Head of caudate nucleus (tissue), 42 donors: ENCODE data around the gene CDH13.
A peak's percentile ranks its signal among the peaks of the same experiment; 100 is the strongest.

ENCODE experiments used
- DNase-seq, 42 donors: peaks; one replicate each; pipeline versions ENCODE4 v3.0.0 to v3.0.0-alpha.2; 2020 to 2021; ENCODE audit warnings: mixed read lengths in 7 of 42
- intact Hi-C: fragments of 100-400 bp; cut with DNase I; formaldehyde crosslinking; loops from one replicate; pipeline ENCODE4 v1.15.0; 2022

The CDH13 gene

GRCh38 chr16:83552930-83553329 lies 926.2 kb downstream of the CDH13 start:
- intact Hi-C loops: no loop called here
- no peak for DNase-seq

DNA sequence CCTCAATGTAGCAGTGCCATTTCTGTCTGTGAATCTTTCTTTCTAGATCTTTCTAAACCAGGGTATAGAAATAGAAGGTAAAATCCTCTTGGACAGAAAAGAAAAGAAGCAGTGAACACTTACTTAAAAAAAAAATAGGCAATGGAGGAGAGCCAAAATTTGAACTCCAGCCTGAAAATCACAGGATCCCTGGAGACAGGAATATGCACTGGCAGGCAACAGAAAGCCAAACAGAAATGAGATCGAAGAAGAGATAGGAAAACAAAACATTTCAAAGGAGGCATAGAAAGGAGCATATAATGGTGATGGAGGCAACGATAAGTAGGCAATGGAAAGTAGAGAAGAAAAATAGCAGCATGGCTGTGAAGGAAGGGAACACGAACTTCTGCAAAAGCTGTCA lies 927.3 kb downstream of the CDH13 start:
- intact Hi-C loops: no loop called here
- no peak for DNase-seq

DNA sequence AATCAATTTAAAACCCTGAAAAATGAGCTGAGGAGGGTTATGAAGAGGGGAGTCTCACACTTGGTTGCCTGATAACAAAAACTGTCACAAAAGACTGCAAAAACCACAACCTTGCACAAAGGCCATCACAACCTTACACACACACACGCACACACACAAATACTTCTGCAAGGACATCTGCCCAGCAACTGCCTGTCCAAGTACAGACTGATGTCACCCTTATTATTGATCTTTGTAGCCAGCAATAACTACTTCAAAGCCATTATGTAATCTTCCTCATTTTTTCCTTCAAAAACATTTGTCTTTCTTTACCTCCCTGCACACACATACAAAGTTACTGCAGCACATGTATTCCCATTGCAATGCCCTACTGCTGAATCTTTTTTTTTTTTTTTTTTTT lies 927.8 kb downstream of the CDH13 start:
- intact Hi-C loops: no loop called here
- no peak for DNase-seq

GRCh38 chr16:83561876-83562275 lies 935.1 kb downstream of the CDH13 start:
- intact Hi-C loops: no loop called here
- no peak for DNase-seq

DNA sequence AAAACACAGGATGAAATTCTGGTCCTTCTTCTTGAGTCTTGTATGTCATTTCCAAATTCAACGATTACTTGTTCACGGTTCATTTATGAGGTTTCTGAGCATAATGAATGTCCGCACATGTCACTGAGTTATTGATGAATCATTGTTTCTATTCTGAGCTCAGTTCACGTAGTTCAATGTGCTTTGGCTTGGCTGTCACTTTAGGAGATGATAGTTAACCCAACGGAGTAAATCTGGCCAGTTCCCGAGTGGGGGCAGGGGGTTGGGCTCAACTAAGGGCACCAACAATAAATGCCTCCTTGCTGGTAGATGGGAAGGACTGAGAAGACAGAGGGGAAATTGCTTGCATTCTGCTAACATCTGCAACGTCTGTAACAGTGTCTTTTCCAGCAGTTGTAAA lies 941.6 kb downstream of the CDH13 start:
- intact Hi-C loops: no loop called here
- DNase-seq: no peak

DNA sequence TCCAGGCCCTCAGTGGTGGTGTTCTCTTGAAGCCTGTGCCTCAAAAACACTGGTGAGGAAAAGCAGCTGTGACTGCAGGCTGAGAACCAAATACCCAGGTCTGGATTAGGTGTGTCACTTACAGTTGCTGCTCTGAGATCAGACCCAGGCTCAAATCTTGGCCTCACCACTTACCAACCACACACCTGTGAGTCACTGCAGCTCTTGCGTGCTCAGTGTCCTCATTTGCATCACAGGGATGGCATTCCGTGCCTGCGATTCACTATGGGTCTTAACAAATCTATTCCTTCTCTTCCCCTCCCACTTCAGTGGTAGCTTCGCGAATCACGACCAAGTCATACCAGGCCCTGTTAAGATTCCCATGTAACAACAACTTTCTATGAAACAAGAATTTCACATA lies 947.6 kb downstream of the CDH13 start:
- intact Hi-C loops: no loop called here
- no peak for DNase-seq

GRCh38 chr16:83577078-83577745 lies 950.4 kb downstream of the CDH13 start:
- intact Hi-C loops: no loop called here
- DNase-seq: no peak

DNA sequence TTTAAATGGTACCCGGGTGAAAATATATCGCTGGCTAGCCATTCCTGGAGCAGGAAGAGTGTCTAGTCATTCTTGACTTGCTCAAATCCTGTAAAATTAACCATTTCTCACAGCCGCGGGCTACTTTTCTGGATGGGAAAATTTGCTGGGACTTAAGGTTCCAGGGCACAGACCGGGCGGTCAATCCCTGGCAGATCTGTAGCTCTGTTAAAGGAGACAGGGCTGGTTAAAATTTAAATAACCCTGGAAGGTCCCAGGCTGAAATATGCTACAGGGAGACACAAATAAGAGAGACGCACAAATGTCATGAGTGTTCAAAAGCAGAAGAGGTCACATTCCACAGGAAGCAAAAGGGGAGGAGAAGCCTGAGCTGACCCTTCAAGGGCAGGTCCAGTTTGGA lies 951.4 kb downstream of the CDH13 start:
- no peak for DNase-seq
- intact Hi-C loops: no loop called here

DNA sequence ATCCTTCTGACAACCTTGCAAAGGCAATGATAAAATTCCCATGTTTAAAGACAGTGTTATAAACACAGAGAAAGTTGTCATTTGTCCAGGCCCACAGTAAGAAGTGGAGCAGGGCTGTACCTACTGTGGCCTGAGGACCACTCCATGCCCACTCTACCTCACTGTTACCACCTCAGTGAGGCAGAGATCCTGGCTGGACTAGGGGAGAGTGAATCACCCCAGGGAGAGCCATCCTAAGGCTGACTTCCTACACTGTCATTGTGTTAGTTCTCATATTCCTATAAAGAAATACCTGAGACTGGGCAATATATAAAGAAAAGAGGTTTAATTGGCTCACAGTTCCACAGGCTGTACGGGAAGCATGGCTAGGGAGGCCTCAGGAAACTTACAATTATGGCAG lies 952.3 kb downstream of the CDH13 start:
- intact Hi-C loops: no loop called here
- no peak for DNase-seq

GRCh38 chr16:83579436-83579835 lies 952.7 kb downstream of the CDH13 start:
- DNase-seq: no peak
- intact Hi-C loops: no loop called here

DNA sequence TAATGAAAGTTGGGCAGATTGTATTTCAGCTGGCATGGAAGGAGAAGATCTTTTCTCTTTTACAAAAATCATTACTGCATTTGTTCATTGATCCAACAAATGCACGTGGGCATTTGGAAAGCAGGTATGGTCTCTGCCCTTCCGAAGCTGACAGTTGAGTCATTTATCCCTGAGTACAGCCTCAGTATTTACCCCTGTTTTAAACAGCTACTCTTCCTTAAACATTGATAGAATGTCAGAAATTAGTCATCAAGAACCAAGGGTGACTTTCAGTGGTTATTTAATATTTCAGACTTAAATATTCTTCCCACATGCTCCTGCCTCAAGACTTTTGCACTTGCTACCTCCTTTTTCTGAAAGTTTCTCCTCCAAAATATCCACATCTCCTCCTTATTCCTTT lies 954.3 kb downstream of the CDH13 start:
- no peak for DNase-seq
- intact Hi-C loops: no loop called here

DNA sequence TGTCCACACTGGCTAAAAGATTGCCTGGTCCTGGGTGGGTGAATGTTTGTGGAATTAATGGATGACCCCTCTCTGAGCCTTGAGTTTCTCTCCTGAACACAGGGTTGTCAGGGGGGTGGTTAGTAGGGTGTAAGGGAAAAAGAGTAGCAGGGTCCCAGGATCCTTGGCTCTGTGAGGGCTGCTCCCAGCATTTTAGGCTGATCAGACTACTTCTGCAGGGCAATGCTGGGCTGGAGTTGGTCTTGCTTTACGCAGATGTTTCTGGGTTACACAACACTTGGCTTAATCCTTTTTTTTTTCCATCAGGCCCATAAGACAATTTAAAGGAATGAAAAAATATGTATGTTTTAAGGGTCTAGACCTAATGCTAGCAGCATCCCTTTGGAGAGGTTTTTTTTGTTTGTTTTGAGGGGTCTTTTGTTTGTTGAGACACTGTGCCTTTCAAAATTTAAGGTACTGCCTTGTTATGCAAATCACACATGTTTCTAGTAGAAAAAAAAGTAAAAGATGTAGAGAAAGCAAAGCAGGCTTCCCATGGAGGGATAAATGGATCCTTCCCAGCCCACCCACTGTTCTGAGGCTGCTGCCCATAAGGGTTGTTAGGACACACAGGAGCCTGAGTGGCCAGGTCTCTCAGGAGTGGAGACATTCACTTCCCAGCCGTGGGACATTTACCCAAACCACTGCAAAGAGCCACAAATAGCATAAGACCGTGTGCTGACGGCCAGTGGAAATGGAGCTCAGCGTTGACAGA lies 955.4 kb downstream of the CDH13 start:
- intact Hi-C loops: no loop called here
- no peak for DNase-seq

DNA sequence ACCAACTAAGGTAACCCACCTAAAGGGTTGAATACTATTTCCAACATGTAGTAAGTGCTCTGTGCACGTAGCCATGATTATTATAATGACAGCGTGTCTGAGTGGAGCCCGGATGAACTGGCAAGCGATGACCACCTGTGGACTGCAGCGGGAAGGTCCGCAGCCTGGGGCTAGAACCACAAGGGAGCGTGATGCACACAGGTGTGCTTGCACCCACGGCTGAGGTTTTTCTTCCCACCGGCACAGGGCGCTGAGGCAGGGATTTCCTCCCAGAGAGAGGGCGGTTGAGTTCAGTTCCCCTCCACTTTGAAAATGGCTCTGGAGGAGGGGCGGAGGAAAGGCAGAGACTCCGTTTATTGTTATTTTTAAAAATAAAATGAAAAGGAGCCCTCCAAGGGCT lies 959.3 kb downstream of the CDH13 start:
- no peak for DNase-seq
- intact Hi-C loops: no loop called here

- no peak for DNase-seq
- intact Hi-C loops: no loop called here
Measured at GRCh38 chr16:83586461-83587200, 959.9 kb downstream of the CDH13 start.

- intact Hi-C loops: no loop called here
Measured at GRCh38 chr16:83587201-83587600, 960.4 kb downstream of the CDH13 start.

GRCh38 chr16:83588070-83588469 lies 961.3 kb downstream of the CDH13 start:
- intact Hi-C loops: no loop called here

More at GRCh38 chr16:83587201-83587600, 960.4 kb downstream of the CDH13 start:
- DNase-seq: no peak

DNA sequence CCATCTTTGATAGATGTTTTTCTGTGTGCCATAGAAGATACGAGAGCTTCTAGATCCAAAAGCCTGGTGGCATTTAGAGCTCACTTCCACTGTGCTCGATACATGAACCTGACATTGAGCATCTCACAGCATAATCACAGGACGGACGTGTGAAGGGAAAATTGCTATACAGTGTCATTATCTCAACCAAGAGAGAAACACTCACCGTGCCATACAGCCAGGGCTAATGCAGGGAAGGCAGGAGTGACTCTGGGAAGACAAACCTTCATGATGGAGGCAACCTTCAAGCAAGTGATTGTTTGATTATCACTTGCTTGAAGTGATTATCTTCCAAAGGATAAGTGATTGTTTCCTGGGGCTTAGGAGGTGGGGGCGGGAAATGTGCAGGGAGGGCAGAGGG lies 962.8 kb downstream of the CDH13 start:
- intact Hi-C loops: no loop called here
- DNase-seq: peak in 1 of 42 donors; percentile 3

More at GRCh38 chr16:83588070-83588469, 961.3 kb downstream of the CDH13 start:
- DNase-seq: no peak

GRCh38 chr16:83592778-83593177 lies 966.0 kb downstream of the CDH13 start:
- DNase-seq: no peak
- intact Hi-C loops: no loop called here

DNA sequence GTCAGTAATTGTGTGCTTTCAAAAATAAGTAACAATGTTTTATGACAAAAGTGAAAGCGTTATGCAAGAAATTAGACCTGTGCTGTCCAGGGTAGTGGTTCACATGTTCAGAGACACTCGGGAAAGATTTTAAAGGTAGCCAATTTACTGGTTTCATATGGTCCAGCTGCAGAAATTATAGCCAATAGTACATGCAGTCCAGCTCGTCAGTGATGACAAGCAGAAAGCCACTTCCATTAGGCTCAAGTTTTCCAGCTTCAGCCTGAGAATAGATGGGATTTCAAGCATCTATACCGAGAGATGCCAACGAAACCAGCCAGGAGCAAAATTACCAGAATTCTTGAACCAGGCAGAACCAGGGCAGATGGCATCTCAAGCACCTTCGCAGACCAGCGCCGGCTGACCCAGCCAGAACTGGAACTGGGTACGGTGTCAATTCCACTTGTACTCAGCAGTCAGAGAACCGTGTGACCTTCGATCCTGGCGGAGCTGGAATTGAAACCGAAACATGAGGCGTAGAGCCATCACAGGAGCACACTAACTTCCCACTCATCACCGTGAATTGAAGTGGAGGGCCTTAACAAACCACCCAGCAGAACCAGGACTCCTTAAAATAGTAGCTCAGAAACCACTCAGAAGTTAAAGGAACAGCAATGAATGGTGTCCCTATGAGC lies 973.2 kb downstream of the CDH13 start:
- intact Hi-C loops: no loop called here
- peak in 1 of 42 donors; percentile 34 for DNase-seq
